IPS-18c (cell line): Measurements from ENCODE around the gene TCEA2.

Experiments
- H3K4me3 ChIP-seq: 2 replicates; pipeline ENCODE4 v1.7.0; 2013; ENCODE audit warnings: low read depth, mild to moderate bottlenecking, low read length, moderate library complexity; ENCODE audit not compliant: insufficient read depth
- H3K9me3 ChIP-seq: one replicate; pipeline ENCODE4 v1.6.1; 2013; ENCODE audit warnings: mild to moderate bottlenecking, low read length, moderate library complexity; ENCODE audit not compliant: control insufficient read depth, insufficient read depth

The TCEA2 gene

DNA sequence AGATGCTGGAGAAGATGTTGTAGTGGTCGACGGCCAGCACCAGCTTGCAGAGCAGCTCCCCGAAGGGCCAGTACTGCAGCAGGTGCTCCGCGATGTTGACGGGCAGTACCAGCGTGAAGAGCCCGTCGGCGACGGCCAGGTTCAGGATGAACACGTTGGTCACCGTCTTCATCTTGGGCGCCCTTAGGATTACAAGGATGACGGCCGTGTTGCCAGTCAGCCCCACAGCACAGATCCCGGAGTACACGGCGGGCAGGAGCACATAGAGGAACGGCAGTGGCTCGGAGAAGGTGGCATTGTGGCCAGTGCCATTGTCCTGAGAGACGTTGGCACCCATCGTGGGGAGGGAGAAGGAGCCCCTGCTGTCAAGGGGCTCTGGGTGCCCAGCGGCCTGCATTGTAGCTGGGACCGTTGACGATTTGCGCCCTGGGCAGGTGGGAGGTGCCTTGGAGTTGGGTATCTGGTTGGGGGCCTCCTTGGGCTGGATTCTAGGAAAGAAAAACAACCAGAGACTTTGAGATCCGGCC is 43.5 kb downstream of the TCEA2 start:
- Histone ChIP-seq H3K4me3 (no peak overlapping the region), H3K9me3 (no peaks in the 10 kb centered on the region)

DNA sequence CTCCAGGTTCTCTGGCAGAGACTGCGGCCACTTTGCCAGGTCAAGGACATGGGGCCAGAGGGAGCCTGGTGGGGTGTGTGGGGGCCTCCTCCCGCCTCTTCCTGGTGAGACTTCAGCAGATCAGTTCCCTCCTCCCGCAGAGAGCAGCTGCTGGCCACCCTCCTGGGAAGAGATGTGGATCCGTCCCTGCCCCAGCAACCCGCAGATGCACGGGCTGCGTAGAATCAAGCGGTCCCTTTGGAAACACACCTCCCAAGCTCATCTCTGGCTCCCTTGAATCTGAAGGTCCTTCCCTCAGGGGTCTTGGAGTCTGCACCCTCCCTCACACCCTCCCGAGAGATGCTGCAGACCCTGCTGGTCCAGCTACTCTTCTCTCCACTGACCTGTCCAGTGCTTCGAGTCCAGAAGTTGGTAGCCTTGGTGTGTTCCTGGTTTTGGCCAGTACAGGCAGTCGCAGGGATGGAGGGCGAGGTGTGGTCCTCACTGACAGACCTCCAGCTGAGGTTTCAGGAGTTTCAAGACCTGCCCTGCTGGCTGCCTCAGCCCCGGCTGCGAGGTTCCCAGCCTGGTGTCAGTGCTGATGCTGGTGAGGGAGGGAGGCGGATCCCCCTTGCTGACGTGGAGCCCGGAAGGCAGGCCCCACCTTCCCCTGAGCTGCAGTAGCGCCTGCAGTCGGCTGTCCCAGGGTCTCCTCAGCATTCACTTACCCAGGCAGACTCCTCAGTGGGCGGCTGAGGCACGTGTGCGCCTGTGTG is 44.2 kb downstream of the TCEA2 start, which contains the start of gene NPBWR2:
TSS of gene NPBWR2 (minus strand) at position 585 of the 755 bp plus-strand sequence. CDS start 734 bp downstream, outside the sequence.
- Histone ChIP-seq H3K9me3 (no peaks in the 10 kb centered on the region), H3K4me3 (no peak within 1 kb of the TSS)

DNA sequence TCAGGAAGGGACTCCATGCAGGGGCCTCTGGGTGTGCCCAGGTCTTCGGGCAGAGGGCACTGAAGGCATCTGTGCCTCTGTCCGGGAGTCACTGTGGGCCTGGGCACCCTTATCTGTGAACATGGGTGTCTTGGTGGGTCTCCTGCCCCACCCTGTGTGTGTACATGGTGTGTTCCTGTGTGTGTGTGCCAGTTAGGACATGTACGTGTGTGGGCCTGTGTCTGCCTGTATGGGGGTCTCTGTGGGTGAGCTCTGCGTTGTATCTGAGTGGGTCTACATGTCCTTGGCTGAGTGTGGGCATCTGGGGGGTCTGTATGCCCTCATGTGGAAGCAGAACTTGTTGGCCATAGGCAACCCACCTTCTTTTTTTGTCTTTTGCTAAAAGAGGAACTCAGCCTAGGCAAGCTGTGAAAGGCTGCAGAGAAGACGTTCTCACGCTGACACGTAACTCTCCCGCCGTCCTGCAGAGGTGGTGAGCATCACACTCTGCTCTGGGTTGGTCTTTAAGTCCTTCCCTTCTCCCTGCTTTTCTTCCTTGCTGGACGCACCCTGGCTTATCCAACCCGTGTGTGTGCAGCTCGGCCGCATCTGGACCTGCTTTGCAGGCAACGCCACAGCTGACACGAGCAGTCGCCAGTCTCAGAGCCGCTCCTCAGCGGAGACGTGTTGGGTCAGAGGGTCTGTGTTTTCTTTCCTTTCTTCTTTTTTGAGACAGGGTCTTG is 44.9 kb downstream of the TCEA2 start:
- Histone ChIP-seq H3K4me3 (no peak overlapping the region), H3K9me3 (no peaks in the 10 kb centered on the region)

DNA sequence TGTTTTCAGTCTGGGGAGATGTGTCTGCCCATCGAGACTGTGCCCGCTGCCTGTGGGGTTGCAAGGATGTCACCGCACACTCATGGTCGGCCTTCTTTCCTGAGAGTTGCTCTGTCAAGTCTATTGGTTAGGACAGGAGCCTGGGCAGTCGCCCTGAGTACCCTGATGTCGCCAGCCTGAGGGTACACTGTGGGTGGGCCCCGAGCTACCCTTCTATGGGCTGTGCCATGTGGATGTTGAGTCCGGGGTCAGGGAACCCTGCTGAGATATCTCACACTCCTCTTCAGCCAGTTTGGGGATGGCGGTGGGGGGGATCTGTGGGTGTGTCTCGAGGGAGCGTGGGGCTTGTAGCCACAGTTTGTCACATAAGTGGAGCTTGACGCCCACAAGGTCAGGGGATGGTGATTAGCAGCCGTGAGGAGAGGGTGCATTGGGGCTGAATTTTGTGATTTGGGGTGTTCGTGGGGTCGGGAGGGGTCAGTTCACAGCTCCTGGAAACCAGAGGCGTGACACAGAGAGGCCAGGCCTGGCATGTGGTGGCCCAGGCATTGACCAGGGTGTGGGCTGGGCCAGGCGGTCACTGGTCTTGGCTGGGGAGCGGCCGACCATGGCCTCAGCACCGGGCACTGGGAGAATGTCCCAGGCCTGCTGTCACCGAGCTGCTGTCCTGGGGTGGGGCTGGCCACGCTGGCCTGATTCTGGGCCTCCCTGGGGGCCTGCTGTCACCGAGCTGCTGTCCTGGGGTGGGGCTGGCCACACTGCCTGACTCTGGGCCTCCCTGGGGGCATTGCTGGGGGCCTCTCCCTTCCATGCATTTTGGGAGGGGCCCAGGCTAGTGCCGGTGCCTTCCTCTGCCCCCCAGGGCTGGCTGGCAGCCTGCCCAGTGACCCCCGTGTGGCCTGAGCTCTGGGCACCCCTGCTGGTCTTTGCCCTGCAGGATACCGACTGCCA is 46.0 kb downstream of the TCEA2 start:
- no peaks in the 10 kb centered on the region for H3K9me3 ChIP-seq
- H3K4me3 ChIP-seq = no peak overlapping the region

- no peak overlapping the region for H3K4me3 ChIP-seq
- no peaks in the 10 kb centered on the region for H3K9me3 ChIP-seq
Observed at GRCh38 chr20:64109831-64110391, 46.9 kb downstream of the TCEA2 start.

DNA sequence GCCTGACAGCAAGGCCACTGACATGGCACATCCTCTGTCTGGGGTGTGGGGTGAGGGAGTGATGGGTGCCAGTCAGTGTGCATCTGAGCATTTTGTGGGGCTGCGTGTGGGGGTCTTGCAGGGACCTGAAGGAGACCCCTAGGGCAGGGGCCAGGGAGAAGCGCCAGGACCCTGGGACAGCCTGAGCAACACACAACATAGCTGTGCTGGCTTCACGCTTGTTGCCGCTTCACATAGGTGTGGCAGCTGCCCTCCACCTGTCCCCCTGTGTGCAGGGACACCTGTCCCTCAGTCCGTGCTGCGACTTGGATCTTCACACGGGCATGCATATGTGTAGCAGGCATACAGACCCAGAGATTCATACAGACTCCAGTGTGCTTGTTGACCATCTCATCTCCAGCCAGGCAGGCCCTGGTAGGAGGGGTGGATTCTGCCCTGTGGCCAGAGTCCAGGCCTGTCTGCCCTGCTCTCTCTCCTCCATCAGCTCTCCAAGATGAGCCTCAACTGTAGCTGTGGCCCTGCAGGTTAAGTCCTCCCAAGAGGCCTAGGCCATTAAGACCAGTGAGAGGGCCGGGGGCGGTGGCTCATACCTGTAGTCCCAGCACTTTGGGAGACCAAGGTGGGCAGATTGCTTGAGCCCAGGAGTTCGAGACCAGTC is 47.5 kb downstream of the TCEA2 start:
- Histone ChIP-seq H3K9me3 (no peaks in the 10 kb centered on the region), H3K4me3 (no peak overlapping the region)

GRCh38 chr20:64111841-64112641 is 49.0 kb downstream of the TCEA2 start:
- H3K9me3 ChIP-seq = no peaks in the 10 kb centered on the region
- no peak overlapping the region for H3K4me3 ChIP-seq

DNA sequence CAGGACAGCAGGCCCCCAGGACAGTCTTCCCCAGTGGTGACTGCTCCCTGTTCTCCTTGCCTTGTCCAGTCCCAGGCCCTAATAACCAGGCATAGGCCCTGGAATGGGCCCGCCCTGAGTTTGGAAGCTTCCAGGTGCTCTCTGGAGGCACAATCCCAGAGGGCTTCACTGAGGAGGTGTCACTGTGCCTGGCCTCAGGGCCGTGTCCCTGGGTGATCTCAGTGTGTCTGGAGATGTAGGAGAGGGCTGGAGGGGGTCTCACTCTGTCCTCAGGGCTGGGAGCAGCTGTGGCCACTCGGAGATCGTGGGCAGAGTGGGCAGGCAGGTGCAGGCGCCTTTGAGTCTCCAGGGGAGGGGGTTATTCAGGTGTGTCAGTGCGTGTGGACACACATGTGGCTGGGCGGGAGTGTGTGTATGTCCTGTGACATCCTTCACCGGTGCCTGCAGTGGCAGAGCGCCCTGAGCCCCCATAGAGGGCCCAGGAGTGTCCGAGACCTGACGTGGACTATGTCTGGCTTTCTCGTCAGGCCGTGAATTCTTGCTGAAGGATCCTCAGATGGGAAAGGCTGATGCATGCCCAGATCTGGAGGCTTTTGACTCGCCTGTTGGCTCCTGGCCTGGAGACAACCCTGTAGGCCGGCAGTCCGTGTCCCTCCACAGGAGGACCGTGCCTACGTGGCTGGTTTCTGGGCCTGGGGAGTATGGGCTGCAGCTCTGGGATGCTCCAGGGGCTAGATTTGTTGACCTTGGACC is 49.9 kb downstream of the TCEA2 start:
- H3K4me3 ChIP-seq = no peak overlapping the region
- no peaks in the 10 kb centered on the region for H3K9me3 ChIP-seq

- H3K9me3 ChIP-seq = no peaks in the 10 kb centered on the region
- no peak overlapping the region for H3K4me3 ChIP-seq
Observed at GRCh38 chr20:64113444-64113775, 50.4 kb downstream of the TCEA2 start.

DNA sequence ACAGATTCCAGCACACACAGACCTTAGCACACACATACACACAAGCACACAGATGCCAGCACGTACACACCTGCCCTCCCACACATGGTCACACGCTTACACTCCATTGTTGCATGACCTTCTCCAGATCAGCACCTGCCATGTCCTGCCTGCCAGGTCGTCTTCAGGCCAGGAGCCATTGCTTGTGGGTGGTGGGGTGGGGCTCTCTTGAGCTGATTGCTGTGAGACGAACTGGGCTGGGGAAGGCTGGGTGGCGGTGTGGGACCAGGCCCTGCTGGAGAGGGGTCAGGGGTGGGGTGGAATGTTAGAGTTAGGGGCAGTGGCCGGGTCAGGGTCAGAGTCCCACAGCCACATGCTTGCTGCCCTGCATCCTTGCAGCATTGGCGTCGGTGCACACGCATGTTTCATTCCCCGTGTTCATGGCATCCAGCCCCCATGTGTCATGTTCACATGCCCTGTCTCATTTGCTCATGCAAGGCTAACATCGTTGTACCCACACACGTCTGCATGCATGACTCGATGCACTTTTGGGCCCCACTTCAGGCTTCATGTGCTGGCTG is 50.9 kb downstream of the TCEA2 start:
- H3K9me3 ChIP-seq = no peaks in the 10 kb centered on the region
- no peak overlapping the region for H3K4me3 ChIP-seq

GRCh38 chr20:64114356-64114971 is 51.5 kb downstream of the TCEA2 start:
- H3K4me3 ChIP-seq = no peak overlapping the region
- H3K9me3 ChIP-seq = no peaks in the 10 kb centered on the region

- H3K9me3 ChIP-seq = no peaks in the 10 kb centered on the region
- no peak overlapping the region for H3K4me3 ChIP-seq
Observed at GRCh38 chr20:64115171-64115911, 52.3 kb downstream of the TCEA2 start.

GRCh38 chr20:64116016-64116415 is 53.0 kb downstream of the TCEA2 start:
- Histone ChIP-seq H3K9me3 (no peaks in the 10 kb centered on the region), H3K4me3 (no peak overlapping the region)
